ENCODE data around the gene LSR.

- TF ChIP-seq, protein P1, sequence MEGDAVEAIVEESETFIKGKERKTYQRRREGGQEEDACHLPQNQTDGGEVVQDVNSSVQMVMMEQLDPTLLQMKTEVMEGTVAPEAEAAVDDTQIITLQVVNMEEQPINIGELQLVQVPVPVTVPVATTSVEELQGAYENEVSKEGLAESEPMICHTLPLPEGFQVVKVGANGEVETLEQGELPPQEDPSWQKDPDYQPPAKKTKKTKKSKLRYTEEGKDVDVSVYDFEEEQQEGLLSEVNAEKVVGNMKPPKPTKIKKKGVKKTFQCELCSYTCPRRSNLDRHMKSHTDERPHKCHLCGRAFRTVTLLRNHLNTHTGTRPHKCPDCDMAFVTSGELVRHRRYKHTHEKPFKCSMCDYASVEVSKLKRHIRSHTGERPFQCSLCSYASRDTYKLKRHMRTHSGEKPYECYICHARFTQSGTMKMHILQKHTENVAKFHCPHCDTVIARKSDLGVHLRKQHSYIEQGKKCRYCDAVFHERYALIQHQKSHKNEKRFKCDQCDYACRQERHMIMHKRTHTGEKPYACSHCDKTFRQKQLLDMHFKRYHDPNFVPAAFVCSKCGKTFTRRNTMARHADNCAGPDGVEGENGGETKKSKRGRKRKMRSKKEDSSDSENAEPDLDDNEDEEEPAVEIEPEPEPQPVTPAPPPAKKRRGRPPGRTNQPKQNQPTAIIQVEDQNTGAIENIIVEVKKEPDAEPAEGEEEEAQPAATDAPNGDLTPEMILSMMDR (IDR thresholded peaks at IDR 0.05) = no peak
- TF ChIP-seq POLR2A (IDR thresholded peaks at IDR 0.05) = no peak
Observed at GRCh38 chr19:35292421-35293362, 43.9 kb downstream of the LSR start.
